OCI-LY1 (cell line): ENCODE measurements around the gene SERPINE1.
"Not testable (repeated sequence)": the region's sequence is repeated elsewhere in the genome, so short reads cannot be mapped to it uniquely, and the experiment has no call there.

Experiments
- H2AFZ ChIP-seq: fragments of 200-600 bp; sonication (generic), shearing (Covaris generic); 2 replicates; pipeline ENCODE4 v1.6.0; 2014; ENCODE audit warnings: antibody characterized with exemption, mild to moderate bottlenecking, low read length
- H3F3A ChIP-seq: fragments of 200-600 bp; sonication (generic), shearing (Covaris generic); 2 replicates; pipeline ENCODE4 v1.6.0; 2014; ENCODE audit warnings: mild to moderate bottlenecking, antibody characterized with exemption, low read length, moderate library complexity; ENCODE audit not compliant: insufficient read depth
- H3K27ac ChIP-seq: fragments of 200-600 bp; sonication (generic); 2 replicates; pipeline ENCODE4 v1.5.1; 2014; ENCODE audit warnings: low read length, mixed run types, mild to moderate bottlenecking, low read depth; ENCODE audit not compliant: poor library complexity, severe bottlenecking
- H3K27me3 ChIP-seq: fragments of 200-600 bp; sonication (generic); 2 replicates; pipeline ENCODE4 v1.6.0; 2014; ENCODE audit warnings: antibody characterized with exemption, mild to moderate bottlenecking, low read length, moderate library complexity; ENCODE audit not compliant: insufficient read depth
- H3K36me3 ChIP-seq: fragments of 200-600 bp; sonication (generic); 2 replicates; pipeline ENCODE4 v1.6.1; 2014; ENCODE audit warnings: mild to moderate bottlenecking, antibody characterized with exemption, low read length, moderate library complexity, mixed read lengths; ENCODE audit not compliant: insufficient read depth
- H3K4me1 ChIP-seq: fragments of 200-600 bp; sonication (generic); 2 replicates; pipeline ENCODE4 v1.5.1; 2014; ENCODE audit warnings: mild to moderate bottlenecking, low read length, moderate library complexity; ENCODE audit not compliant: insufficient read depth, severe bottlenecking
- H3K4me2 ChIP-seq: fragments of 200-600 bp; sonication (generic), shearing (Covaris generic); 2 replicates; pipeline ENCODE4 v1.6.1; 2014; ENCODE audit warnings: low read length
- H3K4me3 ChIP-seq: fragments of 200-600 bp; sonication (generic); 2 replicates; pipeline ENCODE4 v1.5.1; 2014; ENCODE audit warnings: low read length, low read depth, mild to moderate bottlenecking, mixed read lengths; ENCODE audit not compliant: poor library complexity, severe bottlenecking
- H3K79me2 ChIP-seq: fragments of 200-600 bp; shearing (Covaris generic); 2 replicates; pipeline ENCODE4 v1.6.1; 2016; ENCODE audit warnings: mixed run types, low read length, mixed read lengths; ENCODE audit not compliant: insufficient read depth
- H3K9ac ChIP-seq: fragments of 200-600 bp; sonication (generic), shearing (Covaris generic); 2 replicates; pipeline ENCODE4 v1.6.1; 2014; ENCODE audit warnings: mild to moderate bottlenecking, low read length, mixed read lengths
- H3K9me2 ChIP-seq: fragments of 200-600 bp; sonication (generic), shearing (Covaris generic); 2 replicates; pipeline ENCODE4 v1.6.1; 2014; ENCODE audit warnings: low read depth, mild to moderate bottlenecking, low read length, mixed read lengths
- H3K9me3 ChIP-seq: fragments of 200-600 bp; shearing (Covaris generic); 2 replicates; pipeline ENCODE4 v1.6.1; 2014; ENCODE audit warnings: low read length, mixed read lengths
- H4K20me1 ChIP-seq: fragments of 200-600 bp; sonication (generic), shearing (Covaris generic); 2 replicates; pipeline ENCODE4 v1.6.0; 2016; ENCODE audit warnings: mild to moderate bottlenecking, low read length; ENCODE audit not compliant: insufficient read depth
- CTCF ChIP-seq: fragments of 200-600 bp; sonication (generic), shearing (Covaris generic); IDR thresholded peaks from 2 replicates; pipeline ENCODE4 v1.5.1; 2017; ENCODE audit warnings: mild to moderate bottlenecking, antibody characterized with exemption, low read length, moderate library complexity, mixed read lengths
- EZH2 ChIP-seq: fragments of 200-600 bp; sonication (generic), shearing (Covaris generic); IDR thresholded peaks from 2 replicates; pipeline ENCODE4 v1.8.0; 2017; ENCODE audit warnings: borderline replicate concordance, mixed run types, mild to moderate bottlenecking, antibody characterized with exemption, low read length, moderate library complexity, mixed read lengths

Gene SERPINE1

GRCh38 chr7:101104193-101104713, 22.7 kb upstream of the SERPINE1 start:
- Histone ChIP-seq H3K36me3 (no peaks in the 10 kb centered on the region), H3K4me1 (no peaks in the 10 kb centered on the region), H3K4me2 (no peak overlapping the region), H2AFZ (no peak overlapping the region), H3K27ac (no peak overlapping the region), H4K20me1 (no peaks in the 10 kb centered on the region), H3F3A (no peaks in the 10 kb centered on the region), H3K9ac (no peak overlapping the region), H3K9me3 (no peaks in the 10 kb centered on the region), H3K27me3 (peaks cover 9% of the 10 kb centered on the region; the same call in 1 of the 2 replicates), H3K9me2 (no peaks in the 10 kb centered on the region), H3K79me2 (no peaks in the 10 kb centered on the region), H3K4me3 (no peak overlapping the region)
- no peak for TF ChIP-seq CTCF
- TF ChIP-seq EZH2 = no peak

- Histone ChIP-seq H3K79me2 (no peaks in the 10 kb centered on the region), H2AFZ (no peak overlapping the region), H3K27ac (no peak overlapping the region), H3K9me3 (no peaks in the 10 kb centered on the region), H3K4me3 (no peak overlapping the region), H3K4me1 (no peaks in the 10 kb centered on the region), H3F3A (no peaks in the 10 kb centered on the region), H3K9me2 (no peaks in the 10 kb centered on the region), H3K9ac (no peak overlapping the region), H3K4me2 (no peak overlapping the region), H3K27me3 (peaks cover 9% of the 10 kb centered on the region; the same call in 1 of the 2 replicates), H3K36me3 (no peaks in the 10 kb centered on the region), H4K20me1 (no peaks in the 10 kb centered on the region)
- no peak for TF ChIP-seq CTCF
- TF ChIP-seq EZH2 = no peak
Observed at GRCh38 chr7:101104799-101105198, 22.1 kb upstream of the SERPINE1 start.

- not testable (repeated sequence) for H3K4me1 ChIP-seq, H3K27me3 ChIP-seq, H3K9ac ChIP-seq, H2AFZ ChIP-seq, H3K9me3 ChIP-seq, H3K36me3 ChIP-seq, H3F3A ChIP-seq, H3K4me3 ChIP-seq, H3K9me2 ChIP-seq, H3K4me2 ChIP-seq, H3K27ac ChIP-seq, H4K20me1 ChIP-seq, H3K79me2 ChIP-seq
Observed at GRCh38 chr7:101105248-101105647, 21.7 kb upstream of the SERPINE1 start.

GRCh38 chr7:101106386-101106785, 20.5 kb upstream of the SERPINE1 start:
- Histone ChIP-seq H3K4me1 (no peaks in the 10 kb centered on the region), H3K27ac (no peak overlapping the region), H3K9me3 (no peaks in the 10 kb centered on the region)

More at GRCh38 chr7:101106386-101106785, 20.5 kb upstream of the SERPINE1 start:
- no peaks in the 10 kb centered on the region for H3K79me2 ChIP-seq
- TF ChIP-seq EZH2 (no peak), CTCF (no peak)
- H2AFZ ChIP-seq = no peak overlapping the region
- H4K20me1 ChIP-seq = no peaks in the 10 kb centered on the region
- no peak overlapping the region for H3K4me2 ChIP-seq
- H3F3A ChIP-seq = no peaks in the 10 kb centered on the region
- no peak overlapping the region for H3K4me3 ChIP-seq
- H3K27me3 ChIP-seq = peaks cover 5% of the 10 kb centered on the region; the same call in 1 of the 2 replicates
- H3K36me3 ChIP-seq = no peaks in the 10 kb centered on the region
- no peaks in the 10 kb centered on the region for H3K9me2 ChIP-seq
- no peak overlapping the region for H3K9ac ChIP-seq
